ENCODE data around the gene SREBF2. TPM values are rescaled to one million over a fixed set of nuclear protein-coding genes. Genes with fewer than 3 reads are reported as not detected.
A peak's percentile ranks its signal among the peaks of the same experiment; 100 is the strongest.

The SREBF2 gene
- total RNA-seq, 1 experiment from 2014 or later = 40.0 TPM

GRCh38 chr22:41909310-41910049 lies 76.6 kb downstream of the SREBF2 start:
- POLR2A ChIA-PET (ENCODE audit: unreplicated experiment) = no interaction called here
- Histone ChIP-seq H3K4me3 (ENCODE audit: low read length) (no peak overlapping the region), H2AFZ (ENCODE audit: low read length) (no peak overlapping the region), H3K9ac (ENCODE audit: low read length) (no peak overlapping the region), H3F3A (ENCODE audit: low read length, unreplicated experiment) (no peaks in the 10 kb centered on the region), H3K4me2 (ENCODE audit: low read length) (no peak overlapping the region), H3K9me2 (replicated peaks; ENCODE audit: low read length) (no peaks in the 10 kb centered on the region), H3K27ac (ENCODE audit: low read length) (no peak overlapping the region), H3K9me3 (ENCODE audit: low read length) (no peaks in the 10 kb centered on the region), H3K27me3 (ENCODE audit: low read length) (0 out of 2 replicates have a peak, but pooled peaks cover 6% of the 10 kb centered on the region), H3K79me2 (ENCODE audit: low read length) (no peaks in the 10 kb centered on the region), H4K20me1 (ENCODE audit: low read length) (no peaks in the 10 kb centered on the region), H3K36me3 (ENCODE audit: low read depth, low read length) (no peaks in the 10 kb centered on the region), H3K4me1 (ENCODE audit: insufficient read depth, low read length) (no peaks in the 10 kb centered on the region)
- TF ChIP-seq CTCF (conservative IDR thresholded peaks at IDR 0.05; ENCODE audit: low read depth, low read length) = no peak
- no peak for TF ChIP-seq EZH2 (IDR thresholded peaks at IDR 0.05; ENCODE audit: low read length, unreplicated experiment)
- no peak for TF ChIP-seq EZH2phosphoT487 (IDR thresholded peaks at IDR 0.05; ENCODE audit: borderline replicate concordance, low read length)
- intact Hi-C loops (cut with micrococcal nuclease) = no loop called here
- no peak for DNase-seq
- BruUV-seq (replicated peaks) = no TSS peak
- no peak for ATAC-seq
- CTCF ChIA-PET = no interaction called here

- no peaks in the 10 kb centered on the region for H3K4me1 ChIP-seq (ENCODE audit: insufficient read depth, low read length)
- no peaks in the 10 kb centered on the region for H4K20me1 ChIP-seq (ENCODE audit: low read length)
- peak overlapping the region; percentile 47; the same call in 1 of the 2 replicates for H3K4me3 ChIP-seq (ENCODE audit: low read length)
- H3K9me3 ChIP-seq (ENCODE audit: low read length) = no peaks in the 10 kb centered on the region
- intact Hi-C loops (cut with micrococcal nuclease) = no loop called here
- H2AFZ ChIP-seq (ENCODE audit: low read length) = 0 out of 2 replicates have a peak overlapping the region, but pooled peaks have one; percentile 30
- peak overlapping the region; percentile 74 for H3K4me2 ChIP-seq (ENCODE audit: low read length)
- BruUV-seq (replicated peaks) = no TSS peak
- H3K27me3 ChIP-seq (ENCODE audit: low read length) = 0 out of 2 replicates have a peak, but pooled peaks cover 6% of the 10 kb centered on the region
- ChIA-PET POLR2A (ENCODE audit: unreplicated experiment) (no interaction called here), CTCF (no interaction called here)
- peak; percentile 9 for DNase-seq
- no peaks in the 10 kb centered on the region for H3K9me2 ChIP-seq (replicated peaks; ENCODE audit: low read length)
- no peak overlapping the region for H3K9ac ChIP-seq (ENCODE audit: low read length)
- H3F3A ChIP-seq (ENCODE audit: low read length, unreplicated experiment) = no peaks in the 10 kb centered on the region
- H3K27ac ChIP-seq (ENCODE audit: low read length) = no peak overlapping the region
- H3K36me3 ChIP-seq (ENCODE audit: low read depth, low read length) = no peaks in the 10 kb centered on the region
- no peak for TF ChIP-seq EZH2 (IDR thresholded peaks at IDR 0.05; ENCODE audit: low read length, unreplicated experiment)
- TF ChIP-seq CTCF (conservative IDR thresholded peaks at IDR 0.05; ENCODE audit: low read depth, low read length) = no peak
- TF ChIP-seq EZH2phosphoT487 (IDR thresholded peaks at IDR 0.05; ENCODE audit: borderline replicate concordance, low read length) = no peak
- ATAC-seq = peak; percentile 12; the same call in 1 of the 2 replicates
- H3K79me2 ChIP-seq (ENCODE audit: low read length) = no peaks in the 10 kb centered on the region
Observed at GRCh38 chr22:41910050-41911000, 77.4 kb downstream of the SREBF2 start.

All from PC-3 (cell line).